RCC 7860 (cell line): ENCODE data around the gene ELK3.

Source experiments
- DNase-seq: peaks from one replicate; pipeline ENCODE4 v3.0.0-alpha.2; 2015; ENCODE audit warnings: low spot score
- FAIRE-seq: peaks from 2 replicates; lab custom pipeline; 2012; peaks lifted over from hg19 to GRCh38; lab: Jason Lieb, UNC

Gene ELK3

GRCh38 chr12:96250119-96250685 is 56.0 kb downstream of the ELK3 start:
- DNase-seq = no peak
- no peak for FAIRE-seq

- DNase-seq = no peak
- FAIRE-seq = no peak
Observed at GRCh38 chr12:96255077-96255476, 60.9 kb downstream of the ELK3 start.

GRCh38 chr12:96256672-96257361 is 62.6 kb downstream of the ELK3 start:
- DNase-seq = no peak
- no peak for FAIRE-seq

- no peak for DNase-seq
- FAIRE-seq = no peak
Observed at GRCh38 chr12:96257550-96258103, 63.5 kb downstream of the ELK3 start.

- DNase-seq (no peak), FAIRE-seq (no peak)
Observed at GRCh38 chr12:96258104-96258961, 64.2 kb downstream of the ELK3 start.

- DNase-seq = no peak
- FAIRE-seq = no peak
Observed at GRCh38 chr12:96260231-96260630, 66.1 kb downstream of the ELK3 start.

GRCh38 chr12:96260644-96261043 is 66.5 kb downstream of the ELK3 start:
- FAIRE-seq = no peak
- no peak for DNase-seq

GRCh38 chr12:96261557-96261956 is 67.4 kb downstream of the ELK3 start:
- FAIRE-seq (no peak), DNase-seq (no peak)

GRCh38 chr12:96263449-96263902 is 69.3 kb downstream of the ELK3 start:
- FAIRE-seq (no peak), DNase-seq (no peak)

GRCh38 chr12:96265400-96265799 is 71.2 kb downstream of the ELK3 start:
- DNase-seq (no peak), FAIRE-seq (no peak)

- no peak for DNase-seq
- FAIRE-seq = no peak
Observed at GRCh38 chr12:96265836-96266235, 71.7 kb downstream of the ELK3 start.

- FAIRE-seq (no peak), DNase-seq (no peak)
Observed at GRCh38 chr12:96266238-96266637, 72.1 kb downstream of the ELK3 start.

- DNase-seq (no peak), FAIRE-seq (no peak)
Observed at GRCh38 chr12:96271469-96272199, 77.5 kb downstream of the ELK3 start.

- no peak for DNase-seq
- FAIRE-seq = peak; percentile 30
Observed at GRCh38 chr12:96274331-96274730, 80.2 kb downstream of the ELK3 start.

GRCh38 chr12:96285158-96285557 is 91.0 kb downstream of the ELK3 start:
- DNase-seq = no peak
- no peak for FAIRE-seq

- FAIRE-seq (no peak), DNase-seq (no peak)
Observed at GRCh38 chr12:96289067-96289466, 94.9 kb downstream of the ELK3 start.

- DNase-seq (no peak), FAIRE-seq (no peak)
Observed at GRCh38 chr12:96293093-96293492, 98.9 kb downstream of the ELK3 start.

- FAIRE-seq = no peak
Observed at GRCh38 chr12:96294831-96295230, 100.7 kb downstream of the ELK3 start.

GRCh38 chr12:96295532-96296160 is 101.5 kb downstream of the ELK3 start:
- DNase-seq = no peak
- FAIRE-seq = no peak

More at GRCh38 chr12:96294831-96295230, 100.7 kb downstream of the ELK3 start:
- DNase-seq = no peak

GRCh38 chr12:96297504-96297903 is 103.3 kb downstream of the ELK3 start:
- DNase-seq = no peak

More at GRCh38 chr12:96297504-96297903, 103.3 kb downstream of the ELK3 start:
- no peak for FAIRE-seq
